ENCODE measurements around the gene CCNI.

The CCNI gene

DNA sequence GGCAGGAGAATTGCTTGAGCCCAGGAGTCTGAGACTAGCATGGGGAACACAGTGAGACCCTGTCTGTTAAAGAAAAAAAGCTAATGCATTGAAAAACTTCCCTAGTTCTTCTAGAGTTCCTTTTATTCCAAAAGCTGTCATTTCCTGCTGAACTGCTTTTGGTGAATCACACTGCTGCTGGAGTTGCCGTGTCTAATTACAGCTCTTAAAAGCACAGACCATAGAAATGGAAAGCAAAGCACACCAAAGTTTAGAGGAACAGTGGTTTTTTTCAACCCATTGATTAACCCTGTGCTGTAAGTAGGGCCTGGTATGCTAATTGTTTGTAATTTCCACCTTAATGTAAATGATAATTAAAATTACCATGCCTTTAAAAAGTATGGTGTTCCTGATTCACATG, 73.9 kb downstream of the CCNI start:
- DNase-seq = no peak

DNA sequence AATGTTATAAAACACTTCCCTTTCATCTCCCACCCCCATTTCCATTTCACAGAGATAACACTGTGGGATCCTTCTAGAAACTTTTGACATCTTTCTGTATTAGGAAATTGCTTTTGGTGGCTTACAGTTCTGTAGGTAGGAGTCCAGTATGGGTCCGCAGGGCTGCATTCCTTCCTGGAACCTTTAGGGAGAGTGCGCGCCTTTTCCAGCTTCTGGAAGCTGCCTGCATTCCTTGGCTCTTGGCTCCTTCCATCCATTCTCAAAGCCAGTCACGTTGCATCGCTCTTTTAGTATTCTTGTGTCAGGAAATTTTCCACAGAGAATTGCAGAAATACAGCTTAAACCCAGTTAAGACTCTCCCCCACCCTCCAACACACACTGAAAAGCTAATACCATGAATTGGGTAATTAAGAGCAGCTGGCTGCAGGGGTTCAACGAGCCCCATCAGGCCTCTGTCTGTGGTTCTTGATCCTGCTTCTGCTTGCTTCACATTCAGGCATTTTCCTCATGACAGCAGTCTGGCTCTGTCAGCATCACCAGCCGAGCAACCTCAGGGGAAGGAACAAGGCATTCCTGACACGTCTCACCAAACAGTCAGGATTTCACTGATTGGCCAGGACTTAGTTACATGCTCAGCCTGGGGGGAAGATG, 77.4 kb downstream of the CCNI start:
- DNase-seq = no peak

DNA sequence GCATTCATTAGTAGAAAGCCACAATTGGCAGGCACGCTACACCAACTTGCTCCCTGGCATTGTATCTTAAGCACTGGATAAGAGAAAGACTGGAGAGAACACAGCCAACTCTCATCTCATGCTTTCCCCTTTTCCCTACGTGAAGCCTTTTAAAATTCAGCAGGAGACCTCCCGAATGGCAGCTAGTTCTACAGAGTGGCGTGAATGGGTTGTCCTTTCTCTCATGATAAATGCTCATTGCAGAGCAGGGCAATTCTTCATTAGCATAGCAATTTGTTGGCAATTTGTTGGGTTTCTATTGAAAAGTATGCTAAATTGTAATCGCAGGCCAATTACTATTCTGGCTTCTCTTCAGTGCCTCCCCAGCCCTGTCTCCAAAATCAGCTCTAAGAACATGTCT, 78.3 kb downstream of the CCNI start:
- DNase-seq = no peak
